Smooth muscle cell of the pulmonary artery (primary cell): Measurements from ENCODE around the gene HACD1. TPM values are rescaled to one million over a fixed set of nuclear protein-coding genes. Genes with fewer than 3 reads are reported as not detected.

Experiments used
- total RNA-seq: library from RNA; depleted of rRNA; stranded (reverse); fragments of >200 nt; gene quantifications from 2 replicates; pipeline ENCODE4 v1.2.3, GENCODE V29; 2014

Gene HACD1, protein sequence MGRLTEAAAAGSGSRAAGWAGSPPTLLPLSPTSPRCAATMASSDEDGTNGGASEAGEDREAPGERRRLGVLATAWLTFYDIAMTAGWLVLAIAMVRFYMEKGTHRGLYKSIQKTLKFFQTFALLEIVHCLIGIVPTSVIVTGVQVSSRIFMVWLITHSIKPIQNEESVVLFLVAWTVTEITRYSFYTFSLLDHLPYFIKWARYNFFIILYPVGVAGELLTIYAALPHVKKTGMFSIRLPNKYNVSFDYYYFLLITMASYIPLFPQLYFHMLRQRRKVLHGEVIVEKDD
- total RNA-seq, result 12.2 and 50.0 TPM in 2 replicates

GRCh38 chr10:17617031-17617911 is at the start of gene HACD1:
HACD1 (minus strand) TSS chr10:17617374; CDS start chr10:17617339, 35 bp downstream.

GRCh38 chr10:17643755-17644484 is 26.7 kb upstream of the HACD1 start, which contains the start of gene STAM:
STAM (plus strand) TSS chr10:17644151; CDS start chr10:17644340, 189 bp downstream.

Other genes starting within 250 kb of the HACD1 start
- 0.13 TPM in 1 of 2 replicates, not detected in the other for gene ST8SIA6, start 162.8 kb downstream of the HACD1 start, total RNA-seq
- gene STAM, start 26.8 kb upstream of the HACD1 start, total RNA-seq, result 22.5 and 36.6 TPM in 2 replicates
- under 0.01 and 0.07 TPM in 2 replicates for gene TMEM236, start 134.8 kb upstream of the HACD1 start, total RNA-seq
- under 0.01 TPM in 1 of 2 replicates, not detected in the other for gene MRC1, start 192.0 kb upstream of the HACD1 start, total RNA-seq